AG09319 (cell line): ENCODE results near the gene THNSL1.
"Not testable (repeated sequence)": the region's sequence is repeated elsewhere in the genome, so short reads cannot be mapped to it uniquely, and the experiment has no call there.

Experiments used
- DNase-seq: peaks from one replicate; pipeline ENCODE4 v3.0.0-alpha.2; 2010; ENCODE audit warnings: low read depth; ENCODE audit errors: extremely low read depth
- CTCF ChIP-seq: IDR thresholded peaks from 2 replicates; pipeline ENCODE4 v1.5.1; 2011; ENCODE audit warnings: low read depth, mild to moderate bottlenecking, inconsistent platforms, low read length, moderate library complexity

Gene THNSL1

GRCh38 chr10:25016376-25017153 lies at the start of gene THNSL1:
Gene THNSL1 (plus strand): TSS chr10:25016612. CDS start chr10:25023224, 6,612 bp downstream.
- TF ChIP-seq CTCF = no peak
- peak; percentile 96 for DNase-seq

GRCh38 chr10:24966962-24967481 lies 49.4 kb upstream of the THNSL1 start:
- DNase-seq = no peak
- no peak for TF ChIP-seq CTCF

- no peak for TF ChIP-seq CTCF
- DNase-seq = no peak
Measured at GRCh38 chr10:24968349-24968748, 48.1 kb upstream of the THNSL1 start.

- not testable (repeated sequence) for DNase-seq
Measured at GRCh38 chr10:24968951-24969350, 47.5 kb upstream of the THNSL1 start.

GRCh38 chr10:24969841-24970281 lies 46.6 kb upstream of the THNSL1 start:
- DNase-seq = no peak
- peak; percentile 3 for TF ChIP-seq CTCF

GRCh38 chr10:24971374-24971773 lies 45.0 kb upstream of the THNSL1 start:
- DNase-seq = no peak
- no peak for TF ChIP-seq CTCF

GRCh38 chr10:24973163-24973562 lies 43.2 kb upstream of the THNSL1 start:
- TF ChIP-seq CTCF = no peak
- no peak for DNase-seq
